Mammary epithelial cell (primary cell): ENCODE results near the gene ANGPTL4.

Source experiments
- EZH2 ChIP-seq: IDR thresholded peaks from 2 replicates; pipeline ENCODE4 v1.6.1; 2012; ENCODE audit warnings: low read length, inconsistent platforms, borderline replicate concordance
- TF ChIP-seq, protein P1 (sequence below), 2 donors: IDR thresholded peaks in 1 of 2; conservative IDR thresholded peaks in 1 of 2; 2 replicates each; pipeline ENCODE4 v1.5.1; 2011 to 2012; ENCODE audit warnings: inconsistent platforms in 2 of 2, low read length in 2 of 2, mild to moderate bottlenecking in 2 of 2, control low read depth in 1 of 2, low read depth in 1 of 2; ENCODE audit not compliant: insufficient read depth in 1 of 2; ENCODE audit errors: extremely low read depth in 1 of 2

DNA sequence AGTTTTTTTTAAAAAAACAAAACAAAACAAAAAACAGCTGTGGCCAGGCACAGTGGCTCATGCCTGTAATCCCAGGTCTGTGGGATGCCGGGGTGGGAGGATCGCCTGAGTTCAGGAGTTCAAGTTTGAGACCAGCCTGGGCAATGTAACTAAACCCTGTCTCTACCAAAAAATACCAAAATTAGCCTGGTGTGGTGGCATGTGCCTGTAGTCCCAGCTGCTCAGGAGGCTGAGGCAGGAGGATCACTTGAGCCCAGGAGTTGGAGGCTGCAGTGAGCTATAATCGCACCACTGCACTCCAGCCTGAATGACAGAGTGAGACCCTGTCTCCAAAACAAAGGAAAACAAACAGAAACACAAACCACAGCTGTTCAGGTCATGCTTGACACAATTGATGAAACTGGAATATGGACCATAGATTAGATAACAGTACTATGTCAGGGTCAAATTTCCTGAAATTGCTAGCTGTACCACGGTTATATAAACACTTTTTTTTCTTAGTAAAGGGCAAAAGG lies 6.9 kb upstream of the ANGPTL4 start:
- TF ChIP-seq, protein P1, sequence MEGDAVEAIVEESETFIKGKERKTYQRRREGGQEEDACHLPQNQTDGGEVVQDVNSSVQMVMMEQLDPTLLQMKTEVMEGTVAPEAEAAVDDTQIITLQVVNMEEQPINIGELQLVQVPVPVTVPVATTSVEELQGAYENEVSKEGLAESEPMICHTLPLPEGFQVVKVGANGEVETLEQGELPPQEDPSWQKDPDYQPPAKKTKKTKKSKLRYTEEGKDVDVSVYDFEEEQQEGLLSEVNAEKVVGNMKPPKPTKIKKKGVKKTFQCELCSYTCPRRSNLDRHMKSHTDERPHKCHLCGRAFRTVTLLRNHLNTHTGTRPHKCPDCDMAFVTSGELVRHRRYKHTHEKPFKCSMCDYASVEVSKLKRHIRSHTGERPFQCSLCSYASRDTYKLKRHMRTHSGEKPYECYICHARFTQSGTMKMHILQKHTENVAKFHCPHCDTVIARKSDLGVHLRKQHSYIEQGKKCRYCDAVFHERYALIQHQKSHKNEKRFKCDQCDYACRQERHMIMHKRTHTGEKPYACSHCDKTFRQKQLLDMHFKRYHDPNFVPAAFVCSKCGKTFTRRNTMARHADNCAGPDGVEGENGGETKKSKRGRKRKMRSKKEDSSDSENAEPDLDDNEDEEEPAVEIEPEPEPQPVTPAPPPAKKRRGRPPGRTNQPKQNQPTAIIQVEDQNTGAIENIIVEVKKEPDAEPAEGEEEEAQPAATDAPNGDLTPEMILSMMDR (conservative IDR thresholded peaks at IDR 0.05 in 1 of 2, IDR thresholded peaks at IDR 0.05 in 1 of 2; ENCODE audit: extremely low read depth in 1 of 2, insufficient read depth in 1 of 2, low read depth in 1 of 2, low read length in 2 of 2), result no peak
- TF ChIP-seq EZH2, result no peak
